Cortex of kidney (tissue), 1 donor: ENCODE data around the gene C1QTNF12.
"Not testable (repeated sequence)": the region's sequence is repeated elsewhere in the genome, so short reads cannot be mapped to it uniquely, and the experiment has no call there.

Experiments used
- DNase-seq: peaks from one replicate; lab custom pipeline; 2025; lab: John Stamatoyannopoulos, UW

The C1QTNF12 gene

GRCh38 chr1:1259540-1259939 is 13.0 kb upstream of the C1QTNF12 start:
- DNase-seq: no peak

- no peak for DNase-seq
Observed at GRCh38 chr1:1259119-1259488, 12.6 kb upstream of the C1QTNF12 start.

- no peak for DNase-seq
Observed at GRCh38 chr1:1256956-1257871, 10.7 kb upstream of the C1QTNF12 start.

GRCh38 chr1:1255611-1256010 is 9.1 kb upstream of the C1QTNF12 start:
- DNase-seq: no peak

GRCh38 chr1:1255078-1255477 is 8.6 kb upstream of the C1QTNF12 start:
- DNase-seq: no peak

- no peak for DNase-seq
Observed at GRCh38 chr1:1254667-1254998, 8.1 kb upstream of the C1QTNF12 start.

DNA sequence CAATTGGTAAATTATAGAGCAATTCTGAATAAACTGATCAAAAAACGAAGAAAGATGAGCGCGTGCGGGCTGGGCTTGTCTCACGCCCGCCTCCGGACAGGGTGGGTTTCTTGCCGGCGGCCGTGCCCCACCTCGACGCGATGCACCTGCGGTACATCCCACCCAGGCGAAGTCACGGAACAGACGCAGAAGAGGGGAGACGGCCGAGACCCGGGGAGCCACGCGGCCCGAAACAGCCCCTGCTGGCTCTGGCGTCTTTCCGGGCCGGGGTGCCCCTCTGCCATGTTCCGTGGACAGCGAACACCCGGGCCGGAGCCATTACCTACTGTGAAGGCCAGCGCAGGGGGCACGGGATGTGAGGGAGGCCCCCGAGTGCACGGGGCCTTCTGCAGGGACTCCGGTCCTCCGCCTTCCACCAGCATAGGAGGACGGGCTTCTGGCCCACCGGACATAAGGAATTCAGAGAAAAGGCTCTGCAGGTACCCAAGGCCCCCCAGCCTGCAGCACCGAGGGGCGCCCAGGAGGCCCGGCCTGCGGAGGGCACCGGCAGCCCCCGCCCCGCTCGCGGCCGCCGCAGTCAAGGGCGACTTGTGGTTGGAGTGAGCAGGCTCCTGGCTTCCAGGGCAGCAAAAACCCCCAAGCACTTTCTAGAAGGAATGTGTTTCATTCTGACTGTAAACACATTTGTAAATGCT is 7.6 kb upstream of the C1QTNF12 start:
- DNase-seq: no peak

- DNase-seq: no peak
Observed at GRCh38 chr1:1253314-1253713, 6.8 kb upstream of the C1QTNF12 start.

GRCh38 chr1:1250786-1251284 is 4.3 kb upstream of the C1QTNF12 start:
- DNase-seq: no peak

GRCh38 chr1:1248009-1248913 is 1.7 kb upstream of the C1QTNF12 start:
- DNase-seq: not testable (repeated sequence)

DNA sequence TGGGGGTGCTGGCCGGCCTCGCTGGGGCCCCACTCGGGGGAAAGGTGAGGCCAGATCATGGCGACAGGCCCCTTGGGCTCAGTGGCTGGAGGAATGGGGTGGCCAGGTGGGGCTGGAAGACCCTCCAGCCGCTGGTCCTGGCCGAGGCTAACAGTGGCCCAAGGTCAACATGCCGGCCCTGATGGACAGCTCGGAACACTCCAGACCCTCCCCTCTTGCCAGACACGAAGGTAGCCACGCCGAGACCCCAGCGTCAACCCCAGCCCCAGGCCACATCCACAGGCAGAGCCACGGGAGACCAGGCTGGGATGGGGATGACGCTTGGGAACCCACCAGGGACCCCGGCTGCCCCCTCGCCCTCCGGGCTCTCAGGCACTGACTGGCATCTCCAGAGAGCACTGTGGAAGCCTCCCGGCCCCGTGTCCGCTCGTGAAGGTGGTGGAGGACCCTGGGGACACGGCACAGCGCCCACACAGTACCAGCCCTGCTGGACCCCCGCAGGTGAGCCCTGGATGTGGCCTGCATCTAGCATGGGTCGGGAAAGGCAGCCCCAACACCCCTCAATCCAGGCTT is 905 bp upstream of the C1QTNF12 start:
- no peak for DNase-seq

GRCh38 chr1:1245817-1246576 is 525 bp downstream of the C1QTNF12 start:
- no peak for DNase-seq

DNA sequence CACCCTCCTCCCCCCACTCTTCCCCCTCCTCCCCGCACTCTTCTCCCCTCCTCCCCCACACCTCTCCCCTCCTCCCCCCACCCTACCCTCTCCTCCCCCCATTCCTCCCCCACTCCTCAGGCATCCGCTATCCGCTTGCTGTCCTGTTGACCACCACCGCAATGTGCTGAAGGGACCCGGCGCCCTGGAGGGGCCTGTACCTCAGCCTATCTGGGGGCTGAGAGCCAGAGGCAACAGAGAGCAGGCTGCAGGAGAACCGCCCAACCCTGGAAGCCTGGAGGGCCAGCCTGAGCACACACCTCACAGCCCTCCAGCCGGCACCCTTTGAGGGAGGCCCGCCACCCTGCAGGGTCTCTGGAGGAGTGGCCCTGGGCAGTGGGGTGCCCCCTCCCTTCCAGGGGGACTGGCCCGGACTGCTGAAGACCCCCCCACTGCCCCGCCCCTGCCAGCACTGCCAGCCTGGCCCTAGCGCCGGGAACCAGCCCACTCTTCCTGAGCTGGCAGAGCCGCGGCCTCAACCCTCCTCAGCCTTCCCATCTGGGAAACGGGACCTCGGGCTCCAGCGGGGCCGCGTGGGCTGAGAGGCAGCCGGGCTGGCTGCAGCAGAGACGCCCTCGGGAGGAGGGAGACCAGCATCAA is 1.2 kb downstream of the C1QTNF12 start:
- no peak for DNase-seq

- DNase-seq: no peak
Observed at GRCh38 chr1:1244192-1244811, 2.2 kb downstream of the C1QTNF12 start.

- DNase-seq: no peak
Observed at GRCh38 chr1:1243807-1244191, 2.7 kb downstream of the C1QTNF12 start.

DNA sequence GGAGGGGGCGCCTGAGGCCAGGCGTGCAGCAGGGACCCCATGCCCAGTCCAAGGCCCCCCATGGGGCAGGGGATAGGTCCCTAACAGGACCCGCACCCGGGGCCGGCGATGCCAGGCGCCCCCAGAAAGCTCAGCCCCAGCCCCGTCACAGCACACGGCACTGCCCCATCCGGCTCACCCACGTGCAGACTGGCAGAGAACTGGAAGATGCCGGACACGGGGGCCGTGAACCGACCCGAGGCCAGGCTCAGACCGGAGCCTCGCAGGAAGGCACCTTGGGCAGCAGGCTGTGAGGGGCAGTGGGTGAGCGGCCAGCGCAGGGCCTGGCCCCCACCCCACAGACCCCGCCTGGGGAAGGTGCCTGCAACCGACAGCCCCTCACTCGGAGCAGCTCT is 3.3 kb downstream of the C1QTNF12 start:
- no peak for DNase-seq

DNA sequence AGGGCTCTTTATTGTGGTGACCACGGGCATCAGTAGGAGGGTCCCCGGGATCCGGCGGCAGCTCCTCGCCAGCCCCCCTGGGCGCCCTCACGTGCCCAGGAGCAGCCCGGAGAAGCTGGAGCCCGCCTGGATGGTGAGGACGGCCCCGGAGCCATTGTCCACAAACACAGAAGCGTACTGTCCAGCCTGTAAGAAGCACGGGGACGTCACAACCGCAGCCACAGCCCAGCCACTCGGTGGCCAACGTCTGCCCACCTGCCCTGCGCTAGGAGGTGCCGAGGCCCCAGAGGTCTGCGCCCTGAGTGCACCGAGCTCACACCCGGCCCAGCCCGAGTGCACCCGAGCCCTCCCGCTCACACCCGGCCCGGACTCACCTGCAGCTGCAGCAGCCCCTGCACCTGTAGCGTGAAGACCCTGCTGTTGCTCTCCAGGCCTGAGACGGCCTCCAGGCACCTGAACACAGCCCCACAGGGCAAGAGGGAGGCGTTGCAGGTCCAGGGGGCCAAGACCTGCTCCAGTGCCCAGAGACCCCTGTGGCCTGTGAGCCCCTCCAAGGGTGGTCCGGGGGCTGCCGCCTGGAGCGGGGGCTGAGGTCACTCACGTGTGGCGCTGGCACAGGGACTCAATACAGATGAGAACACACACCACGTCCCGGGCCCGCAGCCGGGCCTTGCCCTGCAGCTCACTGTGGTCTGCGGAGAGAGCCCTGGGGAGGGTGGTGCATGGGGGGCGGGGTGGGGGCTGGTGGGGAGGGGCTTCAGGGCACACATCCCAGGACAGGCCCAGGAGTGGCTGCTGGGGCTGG is 3.9 kb downstream of the C1QTNF12 start:
- no peak for DNase-seq

- DNase-seq: no peak
Observed at GRCh38 chr1:1241588-1242219, 4.8 kb downstream of the C1QTNF12 start.
